KOPT-K1 (cell line): ENCODE measurements around the gene WIZ.

Experiments used
- H3K27ac ChIP-seq: fragments of 200-600 bp; sonication (generic); 2 replicates; pipeline ENCODE4 v1.5.1; 2016; ENCODE audit warnings: antibody characterized with exemption, mild to moderate bottlenecking, low read depth, low read length; ENCODE audit not compliant: poor library complexity, severe bottlenecking
- H3K36me3 ChIP-seq: fragments of 200-600 bp; sonication (generic); 2 replicates; pipeline ENCODE4 v1.5.1; 2017; ENCODE audit warnings: antibody characterized with exemption, mild to moderate bottlenecking, low read length, moderate library complexity; ENCODE audit not compliant: insufficient read depth
- H3K9me3 ChIP-seq: fragments of 200-600 bp; sonication (generic); 2 replicates; pipeline ENCODE4 v1.5.1; 2017; ENCODE audit warnings: antibody characterized with exemption, low read length, mild to moderate bottlenecking; ENCODE audit not compliant: insufficient read depth, poor library complexity, severe bottlenecking

The WIZ gene

GRCh38 chr19:15430526-15431120 lies 19.1 kb downstream of the WIZ start:
- H3K36me3 ChIP-seq, result peaks cover 50% of the 10 kb centered on the region
- H3K27ac ChIP-seq, result peak overlapping the region; percentile 81
- no peaks in the 10 kb centered on the region for H3K9me3 ChIP-seq

DNA sequence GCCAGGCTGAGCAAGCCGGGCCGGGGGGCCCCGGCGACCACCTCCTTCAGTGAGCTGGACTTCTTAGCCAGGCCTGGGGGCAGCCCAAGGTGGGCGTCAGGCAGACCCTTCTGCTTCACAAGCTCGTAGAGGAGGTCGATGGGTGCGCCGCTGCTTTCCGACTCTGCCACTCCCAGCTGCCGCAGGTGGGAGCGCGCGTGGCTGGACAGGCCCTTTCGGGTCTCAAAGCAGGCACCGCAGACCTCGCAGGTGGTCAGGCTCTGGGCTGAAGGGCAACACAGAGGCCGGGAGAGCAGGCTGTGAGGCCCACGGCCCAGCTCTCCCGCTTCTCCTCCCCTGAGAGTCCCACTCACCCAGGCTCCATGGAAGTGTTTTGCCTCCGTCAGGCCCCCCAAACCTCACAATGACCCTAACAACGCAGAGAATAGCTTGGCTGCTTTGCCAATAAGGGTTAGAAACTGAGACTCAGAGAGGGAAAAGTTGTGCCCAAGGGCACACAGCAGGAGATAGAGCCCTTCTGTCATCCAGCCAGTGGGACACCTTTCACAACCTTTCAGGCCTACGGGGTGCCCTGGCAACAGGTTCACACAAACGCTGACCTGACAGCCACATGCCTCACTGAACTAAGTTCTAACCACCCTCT lies 19.8 kb downstream of the WIZ start:
- H3K27ac ChIP-seq, result no peak overlapping the region
- peaks cover 56% of the 10 kb centered on the region for H3K36me3 ChIP-seq

GRCh38 chr19:15428956-15429824 lies 20.6 kb downstream of the WIZ start:
- no peaks in the 10 kb centered on the region for H3K9me3 ChIP-seq
- no peak overlapping the region for H3K27ac ChIP-seq
- H3K36me3 ChIP-seq, result peaks cover 64% of the 10 kb centered on the region

More for the DNA sequence above, 19.8 kb downstream of the WIZ start:
- no peaks in the 10 kb centered on the region for H3K9me3 ChIP-seq

DNA sequence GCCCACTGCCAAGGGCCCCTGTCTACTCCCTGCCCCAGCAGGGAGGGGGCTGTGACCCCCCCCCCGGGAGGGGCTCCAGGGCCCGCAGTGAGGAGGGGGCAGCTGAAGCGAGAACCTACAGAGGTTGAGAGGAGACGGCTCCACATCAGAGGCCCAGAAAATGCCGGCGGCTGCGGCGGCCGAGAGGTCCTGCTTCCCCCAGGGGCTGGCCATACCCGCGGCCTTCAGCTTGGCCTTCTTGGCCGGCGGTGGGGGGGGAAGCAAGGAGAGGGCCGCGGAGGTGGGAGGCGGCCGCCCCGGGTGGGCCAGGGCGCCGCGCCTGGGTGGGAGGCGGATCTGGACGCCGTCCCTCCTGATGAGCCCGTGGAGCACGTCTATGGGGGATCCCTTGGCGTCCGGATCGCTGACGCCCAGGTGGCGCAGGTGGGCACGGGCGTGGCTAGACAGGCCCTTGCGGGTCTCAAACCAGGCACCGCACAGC lies 21.7 kb downstream of the WIZ start:
- H3K27ac ChIP-seq, result no peak overlapping the region
- H3K9me3 ChIP-seq, result no peaks in the 10 kb centered on the region
- peaks cover 76% of the 10 kb centered on the region for H3K36me3 ChIP-seq

- Histone ChIP-seq H3K36me3 (peaks cover 83% of the 10 kb centered on the region), H3K27ac (no peak overlapping the region), H3K9me3 (no peaks in the 10 kb centered on the region)
Observed at GRCh38 chr19:15427350-15427700, 22.4 kb downstream of the WIZ start.

DNA sequence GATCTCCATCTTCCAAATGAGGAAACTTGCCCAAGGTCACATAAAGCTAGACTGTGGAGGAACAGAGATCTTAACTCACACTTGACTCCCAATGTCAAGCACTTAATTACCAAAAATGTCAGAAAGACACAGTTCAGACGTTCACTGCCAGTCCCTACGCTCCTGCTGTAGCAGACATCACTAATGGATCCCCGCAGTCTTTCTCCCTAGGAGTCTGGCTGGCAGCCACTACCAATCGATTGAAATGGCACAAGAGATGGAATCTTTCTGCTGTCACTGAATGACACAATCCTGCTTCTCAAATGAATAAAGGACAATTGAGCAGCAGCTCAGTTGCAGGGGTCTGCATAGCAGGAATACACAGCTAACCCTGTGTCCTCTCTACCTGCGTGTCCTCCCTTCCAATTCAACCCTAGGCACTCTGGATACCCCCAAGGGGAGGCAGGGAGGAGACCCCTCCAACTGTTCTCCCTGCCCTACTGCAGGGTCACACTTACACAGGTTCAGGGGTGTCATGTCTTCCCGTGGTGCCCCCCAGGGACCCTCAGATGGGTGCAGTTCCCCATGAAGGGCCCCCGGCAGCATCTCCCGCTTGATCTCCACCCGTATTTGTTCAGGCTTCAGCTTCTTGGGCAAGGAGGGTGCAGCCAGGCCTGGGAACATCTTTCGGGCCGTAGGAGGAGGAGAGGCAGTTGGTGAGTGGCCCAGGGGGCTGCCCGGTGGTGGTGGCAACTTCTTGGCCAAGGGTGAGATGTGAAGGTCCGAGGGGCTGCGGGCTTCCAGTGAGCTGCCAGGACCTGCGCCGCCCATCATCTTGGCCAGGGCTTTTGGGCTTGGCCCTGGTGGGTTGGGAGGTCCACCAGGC lies 23.0 kb downstream of the WIZ start:
- Histone ChIP-seq H3K27ac (no peak overlapping the region), H3K9me3 (no peaks in the 10 kb centered on the region), H3K36me3 (peaks cover 89% of the 10 kb centered on the region)

DNA sequence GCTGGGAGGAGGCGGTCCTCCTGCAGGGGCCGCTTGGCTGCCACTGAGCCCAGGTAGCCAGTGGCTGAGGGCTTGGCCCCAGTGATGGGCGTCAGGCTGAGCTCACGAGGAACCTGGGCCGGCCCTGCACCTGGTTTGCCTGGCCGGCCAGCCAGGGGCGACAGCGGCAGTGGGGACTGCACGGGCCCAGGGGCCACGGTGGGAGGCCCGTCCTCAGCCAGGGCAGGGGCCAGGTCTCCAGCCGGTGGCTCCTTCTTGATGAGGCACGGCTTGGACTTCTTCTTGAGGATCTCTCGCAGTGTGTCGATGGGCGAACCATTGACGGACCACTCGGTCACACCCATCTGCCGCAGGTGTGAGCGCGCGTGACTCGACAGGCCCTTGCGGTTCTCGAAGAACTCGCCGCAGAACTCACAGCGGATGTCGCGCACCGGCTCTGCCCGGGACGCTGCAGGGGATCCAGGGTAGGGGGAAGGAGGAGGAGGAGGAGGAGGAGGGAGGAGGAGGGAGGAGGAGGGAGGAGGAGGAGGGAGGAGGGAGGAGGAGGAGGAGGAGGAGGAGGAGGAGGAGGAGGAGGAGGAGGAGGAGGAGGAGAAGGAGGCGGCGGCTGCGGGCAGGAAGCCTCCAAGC lies 24.3 kb downstream of the WIZ start:
- H3K36me3 ChIP-seq, result peaks cover 89% of the 10 kb centered on the region
- H3K27ac ChIP-seq, result no peak overlapping the region
- H3K9me3 ChIP-seq, result no peaks in the 10 kb centered on the region

DNA sequence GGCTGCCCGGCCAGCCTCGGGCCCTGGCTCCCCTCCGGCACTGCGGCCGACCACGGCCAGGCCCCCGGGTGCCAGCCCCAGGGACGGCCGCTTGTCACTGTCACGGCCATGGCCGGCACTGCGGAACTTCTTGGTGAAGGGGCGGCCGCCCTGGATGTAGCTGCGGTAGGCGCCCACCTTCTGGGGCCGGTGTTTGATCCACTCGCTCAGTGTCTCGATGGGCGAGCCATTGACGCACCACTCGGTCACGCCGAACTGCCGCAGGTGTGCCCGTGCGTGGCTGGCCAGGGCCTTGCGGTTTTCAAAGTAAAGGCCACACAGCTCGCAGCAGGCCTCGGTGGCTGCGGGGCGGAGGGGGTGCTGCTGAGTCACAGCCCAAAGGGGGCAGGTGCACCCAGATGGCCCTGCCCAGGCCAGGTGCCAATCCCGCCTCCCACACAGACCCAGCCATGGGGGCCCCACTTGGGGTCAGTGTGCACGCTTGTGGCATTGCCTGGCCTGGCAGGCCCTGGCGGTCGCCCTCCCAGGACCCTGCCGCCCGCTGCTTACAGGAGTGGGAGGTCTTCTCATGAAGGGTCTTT lies 25.0 kb downstream of the WIZ start:
- H3K36me3 ChIP-seq, result peaks cover 86% of the 10 kb centered on the region
- no peak overlapping the region for H3K27ac ChIP-seq
- H3K9me3 ChIP-seq, result no peaks in the 10 kb centered on the region

DNA sequence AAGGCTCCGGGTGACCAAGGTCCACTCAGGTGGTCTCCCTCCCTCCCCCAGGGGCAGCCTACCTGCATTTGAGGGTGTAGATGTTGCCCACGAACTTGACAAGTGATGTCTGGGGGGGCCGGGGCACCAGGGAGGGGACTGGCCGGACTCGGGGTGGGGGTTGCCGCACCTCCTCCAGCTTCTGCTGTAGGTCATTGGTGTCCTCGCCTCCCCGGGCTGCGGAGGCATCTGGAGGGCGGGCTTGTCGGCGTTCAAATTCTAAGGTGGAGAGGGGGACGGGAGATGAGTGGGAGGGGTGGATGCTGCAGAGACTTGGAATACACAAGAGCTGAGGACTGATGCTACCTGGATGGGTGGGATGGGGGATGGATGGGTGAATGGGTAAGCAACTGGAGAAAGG lies 25.6 kb downstream of the WIZ start:
- H3K36me3 ChIP-seq, result peaks cover 80% of the 10 kb centered on the region
- H3K9me3 ChIP-seq, result no peaks in the 10 kb centered on the region
- H3K27ac ChIP-seq, result no peak overlapping the region

GRCh38 chr19:15423130-15423529 lies 26.6 kb downstream of the WIZ start:
- H3K36me3 ChIP-seq, result peaks cover 70% of the 10 kb centered on the region
- H3K27ac ChIP-seq, result no peak overlapping the region
- H3K9me3 ChIP-seq, result no peaks in the 10 kb centered on the region

GRCh38 chr19:15422296-15423075 lies 27.3 kb downstream of the WIZ start:
- Histone ChIP-seq H3K9me3 (no peaks in the 10 kb centered on the region), H3K27ac (no peak overlapping the region), H3K36me3 (peaks cover 64% of the 10 kb centered on the region)

- Histone ChIP-seq H3K27ac (no peak overlapping the region), H3K9me3 (no peaks in the 10 kb centered on the region), H3K36me3 (peaks cover 57% of the 10 kb centered on the region)
Observed at GRCh38 chr19:15421721-15422260, 28.0 kb downstream of the WIZ start.

GRCh38 chr19:15421136-15421695 lies 28.5 kb downstream of the WIZ start:
- H3K36me3 ChIP-seq, result peaks cover 57% of the 10 kb centered on the region

More at GRCh38 chr19:15421136-15421695, 28.5 kb downstream of the WIZ start:
- Histone ChIP-seq H3K27ac (no peak overlapping the region), H3K9me3 (no peaks in the 10 kb centered on the region)
